DOHH2 (cell line): ENCODE results near the gene SPOCD1.

Experiments
- CTCF ChIP-seq: fragments of 200-600 bp; sonication (generic); IDR thresholded peaks from one replicate; pipeline ENCODE4 v1.5.1; 2014; ENCODE audit warnings: antibody characterized with exemption, mild to moderate bottlenecking, low read depth, low read length; ENCODE audit not compliant: poor library complexity, severe bottlenecking
- EZH2phosphoT487 ChIP-seq: fragments of 200-600 bp; sonication (generic); IDR thresholded peaks from 2 replicates; pipeline ENCODE4 v1.6.1; 2017; ENCODE audit warnings: borderline replicate concordance, mild to moderate bottlenecking, antibody characterized with exemption, low read length, moderate library complexity, mixed read lengths

GRCh38 chr1:31802190-31803150 is 13.4 kb downstream of the SPOCD1 start:
- TF ChIP-seq CTCF (no peak), EZH2phosphoT487 (no peak)
